ENCODE results near the gene CEP350. TPM values are rescaled to one million over a fixed set of nuclear protein-coding genes. Genes with fewer than 3 reads are reported as not detected.

CEP350 gene
- polyA plus RNA-seq, result 10 to 100 TPM in 2 of 3 donors, 1 to 10 TPM in 1; 4.3 to 74.5 (median 13.5) TPM

DNA sequence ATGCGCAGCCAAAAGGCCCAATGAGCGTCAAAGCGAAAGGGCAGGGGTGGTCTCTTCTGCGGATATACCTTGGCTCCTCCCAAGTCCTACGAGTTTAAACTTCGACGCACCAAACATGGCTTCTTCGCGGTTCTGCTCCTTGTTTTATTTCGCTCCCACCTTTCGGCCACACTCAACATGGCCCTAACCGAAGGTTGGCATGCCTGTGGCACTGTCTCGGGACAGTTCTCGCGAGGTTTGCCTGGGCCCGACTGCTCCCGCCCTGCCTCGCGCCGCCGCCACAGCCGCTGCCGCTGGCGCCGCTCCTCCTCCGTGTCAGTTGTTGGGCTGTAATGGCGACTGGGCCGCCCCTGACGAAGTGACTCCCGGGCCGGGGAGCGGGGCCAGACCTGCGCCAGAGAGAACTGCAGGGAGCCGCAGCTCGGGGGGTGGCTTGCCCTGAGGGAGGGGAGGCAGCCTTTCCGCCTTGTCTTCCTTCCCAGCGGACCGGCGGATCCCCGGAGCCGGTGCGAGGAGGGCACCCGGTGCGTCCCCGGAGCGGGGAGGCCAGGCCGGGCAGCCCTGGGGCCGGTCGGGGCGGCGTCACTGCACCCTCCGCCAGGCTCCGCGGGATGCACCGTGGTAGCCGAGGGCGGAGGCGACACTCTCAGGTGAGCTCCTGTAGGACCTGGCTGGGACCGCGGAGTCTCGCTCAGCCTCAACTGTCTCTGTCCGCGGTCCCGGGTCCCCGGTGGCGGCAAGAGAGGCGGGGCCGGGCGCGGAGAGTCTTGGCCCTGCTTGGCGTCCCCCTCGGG is at the start of gene CEP350:
CEP350 (plus strand) TSS at position 318 of the 794 bp plus-strand sequence. CDS start 31,372 bp downstream, outside the sequence.
- Mint-ChIP-seq H3K27ac (peak within 1 kb of the TSS; percentile 92 to 99 (median 95)), H3K4me1 (peaks cover 51 to 63% of the 10 kb centered on the region in 2 donors), H3K27me3 (ENCODE audit: low read depth in 3 of 3) (peaks cover 2 to 8% (median 3%) of the 10 kb centered on the region in 3 donors), H3K9me3 (no peaks in the 10 kb centered on the region), H3K36me3 (no peaks in the 10 kb centered on the region), H3K4me3 (peak within 1 kb of the TSS; percentile 87 to 96 (median 91))
- DNase-seq, result peak; percentile 98

DNA sequence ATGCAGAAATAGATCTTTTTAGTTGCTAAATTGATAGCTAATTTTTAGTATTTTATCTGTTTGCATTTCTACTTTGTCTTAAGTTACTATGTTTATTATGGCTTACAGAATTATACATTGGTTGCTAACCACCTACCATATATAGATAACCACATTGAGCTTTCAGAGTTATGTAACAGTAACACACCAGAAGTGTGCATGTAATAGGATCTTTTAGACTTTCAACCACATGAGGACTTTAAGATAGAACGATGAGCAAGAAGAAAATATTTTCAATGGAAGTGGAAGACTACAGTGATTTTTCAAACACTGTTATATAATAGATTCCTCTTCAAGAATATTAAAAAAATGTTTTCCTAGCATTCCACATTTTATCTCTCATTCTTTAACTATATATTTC is 43.7 kb upstream of the CEP350 start:
- Mint-ChIP-seq H3K27me3 (ENCODE audit: low read depth in 3 of 3) (peaks cover 0 to 1% (median 0%) of the 10 kb centered on the region in 3 donors), H3K4me3 (no peak overlapping the region), H3K27ac (peak overlapping the region in 3 of 6 donors; percentile 37 to 48 (median 38)), H3K4me1 (peaks cover 10 to 25% of the 10 kb centered on the region in 2 donors), H3K9me3 (no peaks in the 10 kb centered on the region), H3K36me3 (peaks cover 18 to 41% (median 20%) of the 10 kb centered on the region in 3 donors)
- no peak for DNase-seq

GRCh38 chr1:179911812-179912211 is 42.8 kb upstream of the CEP350 start:
- H3K27me3 Mint-ChIP-seq (ENCODE audit: low read depth in 3 of 3), result peaks cover 0 to 1% (median 0%) of the 10 kb centered on the region in 3 donors
- H3K27ac Mint-ChIP-seq, result peak overlapping the region in 4 of 6 donors; percentile 23 to 53 (median 40)
- H3K4me1 Mint-ChIP-seq, result peaks cover 10 to 25% of the 10 kb centered on the region in 2 donors
- H3K9me3 Mint-ChIP-seq, result no peaks in the 10 kb centered on the region
- no peak overlapping the region for H3K4me3 Mint-ChIP-seq
- peaks cover 14 to 36% (median 16%) of the 10 kb centered on the region in 3 donors for H3K36me3 Mint-ChIP-seq
- DNase-seq, result no peak

- Mint-ChIP-seq H3K36me3 (peaks cover 19 to 34% (median 22%) of the 10 kb centered on the region in 3 donors), H3K4me1 (peaks cover 24 to 25% of the 10 kb centered on the region in 2 donors), H3K27ac (peak overlapping the region; percentile 53 to 84 (median 78)), H3K27me3 (ENCODE audit: low read depth in 3 of 3) (peaks cover 0 to 3% (median 0%) of the 10 kb centered on the region in 3 donors), H3K9me3 (no peaks in the 10 kb centered on the region), H3K4me3 (peak overlapping the region in 4 of 5 donors; percentile 5 to 54 (median 40))
- DNase-seq, result no peak
Observed at GRCh38 chr1:179917601-179918429, 36.8 kb upstream of the CEP350 start.

GRCh38 chr1:179921472-179921871 is 33.1 kb upstream of the CEP350 start:
- Mint-ChIP-seq H3K27ac (peak overlapping the region in 4 of 6 donors; percentile 13 to 58 (median 31)), H3K4me3 (no peak overlapping the region), H3K27me3 (ENCODE audit: low read depth in 3 of 3) (peaks cover 0 to 3% (median 2%) of the 10 kb centered on the region in 3 donors), H3K9me3 (no peaks in the 10 kb centered on the region), H3K36me3 (peaks cover 19 to 23% (median 22%) of the 10 kb centered on the region in 3 donors), H3K4me1 (peaks cover 24 to 25% of the 10 kb centered on the region in 2 donors)
- DNase-seq, result no peak

DNA sequence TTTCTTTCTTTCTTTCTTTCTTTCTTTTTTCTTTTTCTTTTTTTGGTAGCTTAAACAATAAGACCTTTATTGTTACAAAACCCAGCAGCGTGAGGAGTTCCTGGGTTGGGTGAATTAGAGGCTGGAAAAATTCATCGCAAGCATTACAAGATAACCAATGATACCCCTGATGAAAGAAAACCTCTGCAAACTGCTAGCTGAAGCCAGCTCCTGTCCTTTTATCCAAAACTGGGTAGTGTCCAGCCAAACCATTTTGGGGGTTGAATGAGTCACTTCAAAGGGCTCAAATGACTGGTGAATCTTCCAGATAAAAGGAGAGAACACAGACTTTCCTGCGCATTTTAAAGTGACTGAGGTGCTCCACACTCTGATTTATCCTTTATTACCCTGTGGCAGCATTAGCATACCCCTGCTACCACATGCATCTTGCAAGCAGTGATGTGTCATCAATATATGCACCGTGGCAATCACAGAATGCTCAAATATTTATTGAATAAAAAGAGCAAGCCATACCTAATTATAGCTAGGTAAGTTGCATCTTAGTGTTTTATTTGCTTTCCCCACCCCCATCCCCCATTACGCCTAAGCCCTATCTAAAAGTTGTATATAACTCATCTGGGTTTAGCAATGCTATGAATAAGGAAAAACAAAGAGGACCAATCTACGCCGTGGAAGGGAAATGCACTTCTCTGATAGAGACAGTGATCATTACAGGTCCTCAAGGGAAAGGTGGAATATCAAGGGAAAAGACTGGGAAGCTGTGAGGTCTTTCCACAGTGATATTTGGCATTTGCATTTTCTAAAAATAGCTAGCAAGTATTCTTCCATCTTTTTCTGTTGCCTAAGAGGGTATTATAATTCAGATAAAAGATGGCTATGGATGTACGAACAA is 32.4 kb upstream of the CEP350 start:
- Mint-ChIP-seq H3K27ac (peak overlapping the region in 4 of 6 donors; percentile 4 to 39 (median 18)), H3K9me3 (no peaks in the 10 kb centered on the region), H3K27me3 (ENCODE audit: low read depth in 3 of 3) (peaks cover 0 to 3% (median 2%) of the 10 kb centered on the region in 3 donors), H3K4me1 (peaks cover 23% of the 10 kb centered on the region in 2 donors), H3K36me3 (peaks cover 19 to 21% (median 20%) of the 10 kb centered on the region in 3 donors), H3K4me3 (no peak overlapping the region)
- DNase-seq, result no peak

GRCh38 chr1:179923029-179923428 is 31.6 kb upstream of the CEP350 start:
- H3K27ac Mint-ChIP-seq, result no peak overlapping the region
- H3K36me3 Mint-ChIP-seq, result peaks cover 12 to 21% (median 13%) of the 10 kb centered on the region in 3 donors
- H3K9me3 Mint-ChIP-seq, result no peaks in the 10 kb centered on the region
- DNase-seq, result no peak
- peaks cover 2 to 3% (median 2%) of the 10 kb centered on the region in 3 donors for H3K27me3 Mint-ChIP-seq (ENCODE audit: low read depth in 3 of 3)
- peaks cover 15% of the 10 kb centered on the region in 2 donors for H3K4me1 Mint-ChIP-seq
- no peak overlapping the region for H3K4me3 Mint-ChIP-seq

DNA sequence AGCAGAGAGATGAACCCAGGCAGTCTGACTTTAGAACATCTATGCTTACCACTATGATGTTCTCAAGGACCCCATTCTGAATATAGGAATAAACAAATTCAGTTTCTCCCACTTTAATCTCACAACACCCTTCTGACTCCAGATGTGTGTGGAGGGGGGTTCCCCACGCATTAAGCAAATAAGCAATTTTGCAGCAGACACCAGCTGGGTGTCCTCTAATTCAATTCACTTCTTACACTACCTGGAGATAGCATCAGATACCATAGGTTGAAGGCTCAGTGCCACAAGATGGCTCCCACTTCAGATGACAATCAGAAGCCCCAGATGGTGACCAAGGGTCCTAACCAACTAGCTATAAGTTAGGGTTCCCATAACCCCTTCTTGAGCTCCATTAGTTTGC is 30.3 kb upstream of the CEP350 start:
- no peak overlapping the region for H3K4me3 Mint-ChIP-seq
- H3K27me3 Mint-ChIP-seq (ENCODE audit: low read depth in 3 of 3), result peaks cover 2 to 3% (median 2%) of the 10 kb centered on the region in 3 donors
- H3K9me3 Mint-ChIP-seq, result no peaks in the 10 kb centered on the region
- no peak overlapping the region for H3K27ac Mint-ChIP-seq
- H3K36me3 Mint-ChIP-seq, result peaks cover 4 to 12% (median 4%) of the 10 kb centered on the region in 3 donors
- H3K4me1 Mint-ChIP-seq, result peaks cover 3 to 5% of the 10 kb centered on the region in 2 donors
- no peak for DNase-seq

- no peak overlapping the region for H3K27ac Mint-ChIP-seq
- no peaks in the 10 kb centered on the region for H3K9me3 Mint-ChIP-seq
- peaks cover 2 to 3% (median 2%) of the 10 kb centered on the region in 3 donors for H3K27me3 Mint-ChIP-seq (ENCODE audit: low read depth in 3 of 3)
- H3K36me3 Mint-ChIP-seq, result peaks cover 0 to 6% (median 0%) of the 10 kb centered on the region in 3 donors
- no peak for DNase-seq
- H3K4me1 Mint-ChIP-seq, result no peaks in the 10 kb centered on the region
- H3K4me3 Mint-ChIP-seq, result no peak overlapping the region
Observed at GRCh38 chr1:179925302-179925701, 29.3 kb upstream of the CEP350 start.

DNA sequence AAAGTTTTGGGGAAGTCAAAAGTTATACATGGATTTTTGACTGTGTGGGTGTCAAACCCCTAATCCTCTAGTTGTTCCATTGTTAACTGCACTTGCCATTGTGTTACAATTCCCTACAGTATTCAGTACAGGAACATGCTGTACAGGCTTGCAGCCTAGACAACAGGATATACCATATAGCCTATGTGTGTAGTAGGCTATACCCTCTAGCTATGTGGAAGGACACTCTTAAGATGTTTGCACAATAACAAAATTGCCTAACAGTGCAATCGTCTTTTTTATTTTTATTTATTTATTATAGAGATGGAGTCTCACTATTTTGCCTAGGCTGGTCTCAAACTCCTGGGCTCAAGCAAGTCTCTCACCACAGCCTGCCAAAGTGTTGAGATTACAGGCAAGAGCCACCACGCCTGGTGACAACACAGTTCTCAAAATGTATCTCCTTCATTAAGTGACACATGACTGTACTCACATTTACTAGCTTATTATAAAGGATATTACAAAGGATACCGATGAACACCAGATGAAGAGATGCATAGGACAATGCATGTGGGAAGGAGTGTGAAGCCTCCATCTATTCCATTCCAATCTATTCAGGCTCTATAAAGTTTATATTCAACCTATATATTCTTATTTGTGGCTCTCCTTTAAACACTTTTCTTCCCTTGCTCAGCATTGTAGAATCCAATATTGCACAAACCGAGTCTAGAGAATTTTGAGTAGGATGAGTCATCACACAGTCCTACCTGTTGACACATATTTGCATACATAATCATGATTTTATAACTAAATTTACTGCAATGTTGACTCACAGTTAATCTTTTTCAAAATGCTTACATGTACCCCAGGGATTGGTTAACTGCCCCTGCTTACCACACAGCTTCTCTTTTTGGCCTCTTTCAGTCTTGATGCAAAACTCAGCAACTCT is 28.4 kb upstream of the CEP350 start:
- H3K27ac Mint-ChIP-seq, result no peak overlapping the region
- no peak overlapping the region for H3K4me3 Mint-ChIP-seq
- peaks cover 2 to 3% (median 2%) of the 10 kb centered on the region in 3 donors for H3K27me3 Mint-ChIP-seq (ENCODE audit: low read depth in 3 of 3)
- H3K36me3 Mint-ChIP-seq, result peaks cover 0 to 4% (median 0%) of the 10 kb centered on the region in 3 donors
- H3K4me1 Mint-ChIP-seq, result no peaks in the 10 kb centered on the region
- H3K9me3 Mint-ChIP-seq, result no peaks in the 10 kb centered on the region
- DNase-seq, result no peak

DNA sequence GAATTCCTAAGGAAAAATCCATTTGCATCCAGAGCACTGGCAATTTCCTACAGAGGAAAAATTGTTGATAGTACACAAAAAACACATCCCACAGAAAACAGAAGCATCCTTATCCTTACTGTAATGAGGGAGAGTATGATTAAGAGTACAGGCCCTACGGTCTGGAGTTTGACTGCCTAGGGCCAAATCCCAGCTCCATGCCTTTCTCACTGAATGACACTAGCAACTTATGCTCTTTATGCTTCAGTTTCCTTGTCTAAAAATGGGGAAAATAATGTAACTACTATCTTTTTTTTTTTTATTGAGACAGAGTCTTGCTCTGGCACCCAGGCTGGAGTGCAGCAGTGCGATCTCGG is 27.8 kb upstream of the CEP350 start:
- Mint-ChIP-seq H3K27ac (no peak overlapping the region), H3K4me3 (no peak overlapping the region), H3K36me3 (peaks cover 0 to 4% (median 0%) of the 10 kb centered on the region in 3 donors), H3K4me1 (no peaks in the 10 kb centered on the region), H3K27me3 (ENCODE audit: low read depth in 3 of 3) (peaks cover under 1 to 3% (median 2%) of the 10 kb centered on the region in 3 donors), H3K9me3 (no peaks in the 10 kb centered on the region)
- no peak for DNase-seq

Data from immature natural killer cell (primary cell).